Heart left ventricle (tissue), 16 donors: ENCODE measurements around the gene CA4. TPM values are rescaled to one million over a fixed set of nuclear protein-coding genes. Genes with fewer than 3 reads are reported as not detected.

Source experiments
- ATAC-seq, 4 donors: fragments of 200-7000 bp; cut with Tn5 transposase; one replicate each; pipeline ENCODE4 v1.9.1; 2020 to 2022; ENCODE audit warnings: moderate library complexity in 4 of 4, mild to moderate bottlenecking in 3 of 4, moderate number of reproducible peaks in 1 of 4
- DNase-seq, 5 donors: peaks; one replicate each; pipeline ENCODE4 v3.0.0-alpha.2; 2020
- H3K27ac ChIP-seq, 12 donors: fragments of 200-600 bp; sonication (generic) in 4 of 12; one replicate each; pipeline versions ENCODE4 v1.5.0 to v1.8.0; 2016 to 2022; ENCODE audit warnings: mild to moderate bottlenecking in 2 of 12
- H3K27me3 ChIP-seq, 9 donors: fragments of 200-600 bp; sonication (generic) in 2 of 9; one replicate each; pipeline versions ENCODE4 v1.5.1 to v1.8.0; 2016 to 2022; ENCODE audit warnings: mild to moderate bottlenecking in 3 of 9
- H3K36me3 ChIP-seq, 9 donors: fragments of 200-600 bp; sonication (generic) in 2 of 9; one replicate each; pipeline versions ENCODE4 v1.5.0 to v1.8.0; 2018 to 2022; ENCODE audit warnings: mild to moderate bottlenecking in 2 of 9
- H3K4me1 ChIP-seq, 12 donors: fragments of 200-600 bp; sonication (generic) in 4 of 12; one replicate each; pipeline versions ENCODE4 v1.5.0 to v1.8.0; 2016 to 2022; ENCODE audit warnings: mild to moderate bottlenecking in 3 of 12
- H3K4me3 ChIP-seq, 12 donors: fragments of 200-600 bp; sonication (generic) in 4 of 12; one replicate each; pipeline versions ENCODE4 v1.5.0 to v1.8.0; 2017 to 2022; ENCODE audit warnings: mild to moderate bottlenecking in 9 of 12, moderate library complexity in 4 of 12
- H3K9me3 ChIP-seq, 12 donors: fragments of 200-600 bp; sonication (generic) in 4 of 12; one replicate each; pipeline versions ENCODE4 v1.5.0 to v1.8.0; 2016 to 2022; ENCODE audit warnings: mild to moderate bottlenecking in 1 of 12
- CTCF ChIP-seq, 12 donors: fragments of 200-600 bp; sonication (generic) in 4 of 12; IDR thresholded peaks; one replicate each; pipeline versions ENCODE4 v1.5.0 to v1.8.0; 2018 to 2022; ENCODE audit warnings: antibody characterized with exemption in 12 of 12, mild to moderate bottlenecking in 5 of 12
- POLR2A ChIP-seq, 2 donors: fragments of 450-650 bp; IDR thresholded peaks; one replicate each; pipeline ENCODE4 v1.6.1; 2017; ENCODE audit warnings: antibody characterized with exemption in 2 of 2, mild to moderate bottlenecking in 2 of 2, moderate library complexity in 2 of 2
- WGBS, 4 donors: extraction: QIAGEN DNeasy Blood & Tissue Kit in 2 of 4; methylation state at CpG; one replicate each; pipeline versions ENCODE4 v1.1.5 to v1.1.7; 2013 to 2018; 5-methylcytosine and 5-hydroxymethylcytosine counted together
- intact Hi-C, 10 donors: fragments of 100-400 bp; cut with DNase I; formaldehyde crosslinking; loops; one replicate each; pipeline versions ENCODE4 v1.11.1 to v1.14.2; 2022
- polyA plus RNA-seq, 2 donors: library from polyadenylated mRNA; stranded (reverse); fragments of 200-250 nt; gene quantifications; one replicate each; pipeline ENCODE4 v1.2.3, GENCODE V29; 2013
- total RNA-seq, 9 donors: library from RNA; depleted of rRNA in 2 of 9; stranded (reverse); fragments of >200 nt in 2 of 9; fragmentation: NEBNext Ultra II Directional in 3 of 9; extraction: Animal tissue kit (Norgen Biotek cat#: 25700) in 3 of 9; gene quantifications; one replicate each; pipeline versions ENCODE4 v1.1.0 to v1.2.4, GENCODE V29; 2016 to 2023
- donor health status: ischemic (EF 13 %, LVEDD 7.1; RV severe dilation, severe dysfunction).
- donor health status: healthy with polysubstance abuse.
- donor health status: DM: no; HTN: yes; CAD: no.
- donor health status: DM: no; HTN: no; CAD: no.
- donor health status: ischemic (EF 25% LVEDD 6.9; RV normal size, moderate dysfunction).
- donor health status: ischemic (EF 25% LVEDD 5.7; RV mildly dilated, moderate dysfunction).
- donor health status: healthy.
- donor health status: DM: yes; HTN: yes; CAD: no.
- donor health status: ischemic (EF 35%, LVEDD 5.7; RV mildly dilated, moderate dysfunction).
- donor health status: nonischemic (EF 11% LVEDD 7.7; RV severe dilation, severe dysfunction).
- donor health status: DM: yes; HTN: yes; CAD: no.
- donor health status: PGD.
- donor health status: ischemic (EF 29% LVEDD 5.4; RV normal size, mild dysfunction).
- donor health status: nonischemic (EF 23%, LVEDD 6.1; RV moderate dilation, normal function).

CA4 gene
- total and polyA plus RNA-seq, 11 donors: 12.4 to 54.0 (median 17.7) TPM

- Histone ChIP-seq H3K4me1 (peaks cover 0 to 49% (median 28%) of the 10 kb centered on the region in 12 donors), H3K4me3 (peak overlapping the region in 3 of 12 donors; percentile 17 to 65 (median 17)), H3K36me3 (peaks cover 0 to 4% (median 0%) of the 10 kb centered on the region in 9 donors), H3K27ac (peak overlapping the region in 9 of 12 donors; percentile 9 to 69 (median 50)), H3K9me3 (no peaks in the 10 kb centered on the region), H3K27me3 (peaks cover 18 to 46% (median 35%) of the 10 kb centered on the region in 9 donors)
- ATAC-seq: peak in 2 of 4 donors; percentile 7 to 15
- WGBS, 4 donors: 44 to 54% (median 47%) methylated on average over 11 to 12 of the region's 12 CpGs
- TF ChIP-seq CTCF (IDR thresholded peaks at IDR 0.05): no peak
- no peak for TF ChIP-seq POLR2A (IDR thresholded peaks at IDR 0.05)
- DNase-seq: no peak
- intact Hi-C loops: no loop called here
Measured at GRCh38 chr17:60153606-60154390, 4.0 kb downstream of the CA4 start.

- peak overlapping the region in 2 of 12 donors; percentile 17 to 21 for H3K4me3 ChIP-seq
- H3K36me3 ChIP-seq: peaks cover 0 to 5% (median 0%) of the 10 kb centered on the region in 9 donors
- H3K27me3 ChIP-seq: peaks cover 8 to 44% (median 27%) of the 10 kb centered on the region in 9 donors
- TF ChIP-seq POLR2A (IDR thresholded peaks at IDR 0.05): no peak
- TF ChIP-seq CTCF (IDR thresholded peaks at IDR 0.05): no peak
- DNase-seq: peak in 4 of 5 donors; percentile 60 to 68 (median 64)
- peak; percentile 58 to 81 (median 65) for ATAC-seq
- H3K4me1 ChIP-seq: peaks cover 0 to 50% (median 25%) of the 10 kb centered on the region in 12 donors
- H3K27ac ChIP-seq: peak overlapping the region in 9 of 12 donors; percentile 35 to 69 (median 57)
- H3K9me3 ChIP-seq: no peaks in the 10 kb centered on the region
- 32 to 61% (median 53%) methylated on average over 12 to 14 of the region's 14 CpGs for WGBS, 4 donors
- intact Hi-C loops: no loop called here
Measured at GRCh38 chr17:60154616-60155426, 5.0 kb downstream of the CA4 start.

GRCh38 chr17:60155427-60155814 is 5.6 kb downstream of the CA4 start:
- intact Hi-C loops: no loop called here
- H3K4me3 ChIP-seq: no peak overlapping the region
- H3K27me3 ChIP-seq: peaks cover 3 to 39% (median 22%) of the 10 kb centered on the region in 9 donors
- ATAC-seq: no peak
- no peak for DNase-seq
- TF ChIP-seq POLR2A (IDR thresholded peaks at IDR 0.05) (no peak), CTCF (IDR thresholded peaks at IDR 0.05) (no peak)
- H3K4me1 ChIP-seq: peaks cover 0 to 44% (median 22%) of the 10 kb centered on the region in 12 donors
- H3K36me3 ChIP-seq: peaks cover 0 to 5% (median 0%) of the 10 kb centered on the region in 9 donors
- 34 to 56% (median 51%) methylated on average over 2 to 3 of the region's 3 CpGs for WGBS, 4 donors
- peak overlapping the region in 3 of 12 donors; percentile 31 to 63 (median 43) for H3K27ac ChIP-seq
- no peaks in the 10 kb centered on the region for H3K9me3 ChIP-seq

- H3K4me3 ChIP-seq: no peak overlapping the region
- H3K4me1 ChIP-seq: peaks cover 0 to 42% (median 22%) of the 10 kb centered on the region in 12 donors
- TF ChIP-seq POLR2A (IDR thresholded peaks at IDR 0.05) (no peak), CTCF (IDR thresholded peaks at IDR 0.05) (no peak)
- intact Hi-C loops: no loop called here
- peak overlapping the region in 1 of 12 donors; percentile 2 for H3K27ac ChIP-seq
- ATAC-seq (no peak), DNase-seq (no peak)
- peaks cover 0 to 5% (median 0%) of the 10 kb centered on the region in 9 donors for H3K36me3 ChIP-seq
- WGBS, 4 donors: 66 to 72% (median 69%) methylated on average over 9 of the region's 9 CpGs
- no peaks in the 10 kb centered on the region for H3K9me3 ChIP-seq
- peaks cover under 1 to 35% (median 18%) of the 10 kb centered on the region in 9 donors for H3K27me3 ChIP-seq
Measured at GRCh38 chr17:60155815-60156214, 6.0 kb downstream of the CA4 start.
